ENCODE measurements around the gene SELL.

GRCh38 chr1:169731446-169731845, 20.0 kb upstream of the SELL start:
- TF ChIP-seq CTCF (IDR thresholded peaks at IDR 0.05; ENCODE audit: low read length) (no peak), EZH2 (IDR thresholded peaks at IDR 0.05; ENCODE audit: borderline replicate concordance, low read length) (no peak)
